GM10248 (cell line): ENCODE measurements around the gene TCEA3.
A peak's percentile ranks its signal among the peaks of the same experiment; 100 is the strongest.

Source experiments
- CTCF ChIA-PET: fragments of 300-600 bp; sonication (Branson Sonifier 250); formaldehyde crosslinking; extraction: SDS; loops from one replicate; lab custom pipeline; 2021; ENCODE audit warnings: antibody characterized with exemption; lab: Yijun Ruan, JAX
- POLR2A ChIA-PET: fragments of 350-650 bp; sonication (Branson Sonifier 250); formaldehyde crosslinking; extraction: SDS; loops from one replicate; lab custom pipeline; 2020; ENCODE audit warnings: antibody characterized with exemption; lab: Yijun Ruan, JAX
- DNase-seq: peaks from one replicate; pipeline ENCODE4 v3.0.0; 2012; ENCODE audit errors: extremely low spot score
- TF ChIP-seq, protein P1 (sequence below): IDR thresholded peaks from 2 replicates; pipeline ENCODE4 v1.5.1; 2012; ENCODE audit warnings: mild to moderate bottlenecking, low read depth; ENCODE audit errors: extremely low read depth, missing control alignments, control extremely low read depth

Gene TCEA3

GRCh38 chr1:23367791-23368561 lies 56.6 kb downstream of the TCEA3 start:
- CTCF ChIA-PET, result interaction anchor here (0.7 to 1.9 kb wide), 8 partner anchors 8 to 267 kb away, joined by 3 to 10 read pairs (median 4); partner anchors contain the start of gene HNRNPR
- peak; percentile 100 for DNase-seq
- TF ChIP-seq, protein P1, sequence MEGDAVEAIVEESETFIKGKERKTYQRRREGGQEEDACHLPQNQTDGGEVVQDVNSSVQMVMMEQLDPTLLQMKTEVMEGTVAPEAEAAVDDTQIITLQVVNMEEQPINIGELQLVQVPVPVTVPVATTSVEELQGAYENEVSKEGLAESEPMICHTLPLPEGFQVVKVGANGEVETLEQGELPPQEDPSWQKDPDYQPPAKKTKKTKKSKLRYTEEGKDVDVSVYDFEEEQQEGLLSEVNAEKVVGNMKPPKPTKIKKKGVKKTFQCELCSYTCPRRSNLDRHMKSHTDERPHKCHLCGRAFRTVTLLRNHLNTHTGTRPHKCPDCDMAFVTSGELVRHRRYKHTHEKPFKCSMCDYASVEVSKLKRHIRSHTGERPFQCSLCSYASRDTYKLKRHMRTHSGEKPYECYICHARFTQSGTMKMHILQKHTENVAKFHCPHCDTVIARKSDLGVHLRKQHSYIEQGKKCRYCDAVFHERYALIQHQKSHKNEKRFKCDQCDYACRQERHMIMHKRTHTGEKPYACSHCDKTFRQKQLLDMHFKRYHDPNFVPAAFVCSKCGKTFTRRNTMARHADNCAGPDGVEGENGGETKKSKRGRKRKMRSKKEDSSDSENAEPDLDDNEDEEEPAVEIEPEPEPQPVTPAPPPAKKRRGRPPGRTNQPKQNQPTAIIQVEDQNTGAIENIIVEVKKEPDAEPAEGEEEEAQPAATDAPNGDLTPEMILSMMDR, result no peak
- POLR2A ChIA-PET, result interaction anchor here (0.6 to 1.7 kb wide), 3 partner anchors 8 to 199 kb away, joined by 3 to 11 read pairs (median 4); partner anchors contain the start of genes HNRNPR and LUZP1

GRCh38 chr1:23367451-23367790 lies 57.1 kb downstream of the TCEA3 start:
- POLR2A ChIA-PET, result interaction anchor here (1.7 kb wide), 1 partner anchor 23 kb away, joined by 11 read pairs; the partner anchor contains the start of gene HNRNPR
- no peak for DNase-seq
- CTCF ChIA-PET, result interaction anchor here (1.3 to 1.9 kb wide), 5 partner anchors 9 to 268 kb away, joined by 4 to 10 read pairs (median 5); partner anchors contain the start of gene HNRNPR
- TF ChIP-seq, protein P1, result no peak

GRCh38 chr1:23366598-23366997 lies 58.0 kb downstream of the TCEA3 start:
- ChIA-PET POLR2A (no interaction called here), CTCF (interaction anchor here (1.7 kb wide), 1 partner anchor 269 kb away, joined by 5 read pairs; no protein-coding TSS in a partner anchor)
- DNase-seq, result no peak
- TF ChIP-seq, protein P1, result no peak

GRCh38 chr1:23366146-23366545 lies 58.4 kb downstream of the TCEA3 start:
- TF ChIP-seq, protein P1, result no peak
- DNase-seq, result no peak
- CTCF ChIA-PET, result no interaction called here
- POLR2A ChIA-PET, result interaction anchor here (1.5 kb wide), 1 partner anchor 22 kb away, joined by 5 read pairs; the partner anchor contains the start of gene HNRNPR

DNA sequence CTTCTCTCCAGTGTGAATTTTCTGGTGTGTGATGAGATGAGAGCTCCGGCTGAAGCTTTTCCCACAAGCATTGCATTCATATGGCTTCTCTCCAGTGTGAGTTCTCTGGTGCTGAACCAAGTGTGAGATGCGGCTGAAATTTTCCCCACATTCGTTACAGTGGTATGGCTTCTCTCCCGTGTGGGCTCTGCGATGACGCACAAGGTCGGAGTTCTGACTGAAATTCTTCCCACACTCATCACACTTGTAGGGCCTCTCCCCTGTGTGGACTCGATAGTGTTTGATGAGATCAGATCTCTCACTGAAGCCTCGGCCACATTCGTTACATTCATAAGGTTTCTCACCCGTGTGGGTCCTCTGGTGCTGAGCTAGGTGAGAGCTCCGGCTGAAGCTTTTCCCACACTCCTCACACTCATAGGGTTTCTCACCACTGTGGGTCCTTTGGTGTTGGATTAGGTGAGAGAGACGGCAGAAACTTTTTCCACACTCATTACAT lies 62.3 kb downstream of the TCEA3 start:
- TF ChIP-seq, protein P1, result no peak
- ChIA-PET CTCF (interaction anchor here (0.9 to 1.4 kb wide), 4 partner anchors 12 to 41 kb away, joined by 3 to 5 read pairs (median 4); partner anchors contain the start of gene HNRNPR), POLR2A (no interaction called here)
- no peak for DNase-seq

DNA sequence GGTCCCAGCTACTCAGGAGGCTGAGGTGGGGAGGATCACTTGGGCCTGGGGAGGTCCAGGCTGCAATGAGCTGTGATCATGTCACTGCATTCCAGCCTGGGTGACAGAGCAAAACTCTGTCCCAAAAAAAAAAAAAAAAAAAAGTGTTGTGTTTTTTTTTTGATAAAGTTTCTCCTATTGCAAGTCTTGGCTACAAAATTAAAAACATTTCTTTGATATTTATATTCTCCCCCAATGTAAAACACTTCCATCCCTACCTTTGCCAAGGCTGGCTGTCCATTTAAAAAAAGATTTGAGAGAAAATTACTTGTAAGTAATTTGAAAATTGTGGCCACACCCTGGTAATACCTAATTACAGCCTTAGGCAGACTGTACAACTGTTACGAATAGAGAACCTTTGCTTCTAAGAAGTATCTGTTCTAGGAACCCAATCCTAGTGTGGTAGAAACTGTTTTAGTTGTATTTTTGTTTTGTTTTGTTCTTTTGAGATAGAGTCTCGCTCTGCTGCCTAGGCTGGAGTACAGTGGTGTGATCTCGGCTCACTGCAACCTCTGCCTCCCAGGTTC lies 66.2 kb downstream of the TCEA3 start:
- ChIA-PET CTCF (interaction anchor here (1.6 to 1.7 kb wide), 2 partner anchors 10 to 14 kb away, joined by 6 read pairs; partner anchors contain the start of gene HNRNPR), POLR2A (interaction anchor here (1.1 kb wide), 1 partner anchor 14 kb away, joined by 3 read pairs; the partner anchor contains the start of gene HNRNPR)
- no peak for DNase-seq
- TF ChIP-seq, protein P1, result no peak
